ENCODE results near the gene CACNA1D.
"Not testable (repeated sequence)": the region's sequence is repeated elsewhere in the genome, so short reads cannot be mapped to it uniquely, and the experiment has no call there.

CACNA1D gene

DNA sequence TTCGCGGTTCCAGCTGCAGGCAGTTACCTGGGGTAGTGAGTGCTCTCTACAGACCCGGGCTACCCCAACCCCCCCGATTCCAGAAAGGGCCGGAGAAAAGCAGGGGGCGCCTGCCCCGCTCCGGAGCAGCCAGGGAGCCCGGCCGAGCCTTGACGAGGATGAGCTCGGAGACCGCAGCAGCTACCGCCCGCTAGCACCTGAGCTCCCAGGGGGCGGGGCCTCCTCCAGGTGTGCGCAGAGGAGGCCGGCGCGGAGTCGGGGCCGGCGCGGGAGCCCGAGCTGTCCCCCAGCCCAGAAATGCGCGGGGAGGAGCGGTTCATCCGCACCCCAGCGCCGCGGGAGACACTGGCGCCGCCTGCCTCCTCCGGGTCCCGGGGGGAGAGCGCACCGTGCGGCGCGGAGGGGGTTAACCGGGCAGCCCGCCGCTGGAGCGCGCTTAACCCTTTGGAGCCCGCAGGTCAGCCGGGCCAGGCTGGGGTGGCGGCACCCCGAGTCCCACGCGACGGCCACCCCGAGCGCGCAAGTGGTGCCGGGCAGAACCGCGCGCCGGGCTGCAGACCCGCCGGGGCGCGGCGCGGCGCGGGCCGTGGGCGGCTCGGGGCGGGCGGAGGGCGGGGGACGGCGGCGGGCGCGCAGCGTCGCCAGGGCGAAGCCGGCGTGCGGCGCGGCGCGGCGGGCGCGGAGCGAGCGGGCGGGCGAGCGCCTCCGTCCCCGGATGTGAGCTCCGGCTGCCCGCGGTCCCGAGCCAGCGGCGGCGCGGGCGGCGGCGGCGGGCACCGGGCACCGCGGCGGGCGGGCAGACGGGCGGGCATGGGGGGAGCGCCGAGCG lies at the start of gene CACNA1D:
CACNA1D (plus strand) TSS at position 649 of the 829 bp plus-strand sequence. CDS start 556 bp downstream, outside the sequence.
- no peak within 1 kb of the TSS for H3K4me3 ChIP-seq (replicated peaks; ENCODE audit: low read depth, low read length)
- DNase-seq (ENCODE audit: extremely low read depth, low read depth): no peak
- TF ChIP-seq, protein P1, sequence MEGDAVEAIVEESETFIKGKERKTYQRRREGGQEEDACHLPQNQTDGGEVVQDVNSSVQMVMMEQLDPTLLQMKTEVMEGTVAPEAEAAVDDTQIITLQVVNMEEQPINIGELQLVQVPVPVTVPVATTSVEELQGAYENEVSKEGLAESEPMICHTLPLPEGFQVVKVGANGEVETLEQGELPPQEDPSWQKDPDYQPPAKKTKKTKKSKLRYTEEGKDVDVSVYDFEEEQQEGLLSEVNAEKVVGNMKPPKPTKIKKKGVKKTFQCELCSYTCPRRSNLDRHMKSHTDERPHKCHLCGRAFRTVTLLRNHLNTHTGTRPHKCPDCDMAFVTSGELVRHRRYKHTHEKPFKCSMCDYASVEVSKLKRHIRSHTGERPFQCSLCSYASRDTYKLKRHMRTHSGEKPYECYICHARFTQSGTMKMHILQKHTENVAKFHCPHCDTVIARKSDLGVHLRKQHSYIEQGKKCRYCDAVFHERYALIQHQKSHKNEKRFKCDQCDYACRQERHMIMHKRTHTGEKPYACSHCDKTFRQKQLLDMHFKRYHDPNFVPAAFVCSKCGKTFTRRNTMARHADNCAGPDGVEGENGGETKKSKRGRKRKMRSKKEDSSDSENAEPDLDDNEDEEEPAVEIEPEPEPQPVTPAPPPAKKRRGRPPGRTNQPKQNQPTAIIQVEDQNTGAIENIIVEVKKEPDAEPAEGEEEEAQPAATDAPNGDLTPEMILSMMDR (IDR thresholded peaks at IDR 0.05; ENCODE audit: low read depth, low read length, missing control alignments): no peak

DNA sequence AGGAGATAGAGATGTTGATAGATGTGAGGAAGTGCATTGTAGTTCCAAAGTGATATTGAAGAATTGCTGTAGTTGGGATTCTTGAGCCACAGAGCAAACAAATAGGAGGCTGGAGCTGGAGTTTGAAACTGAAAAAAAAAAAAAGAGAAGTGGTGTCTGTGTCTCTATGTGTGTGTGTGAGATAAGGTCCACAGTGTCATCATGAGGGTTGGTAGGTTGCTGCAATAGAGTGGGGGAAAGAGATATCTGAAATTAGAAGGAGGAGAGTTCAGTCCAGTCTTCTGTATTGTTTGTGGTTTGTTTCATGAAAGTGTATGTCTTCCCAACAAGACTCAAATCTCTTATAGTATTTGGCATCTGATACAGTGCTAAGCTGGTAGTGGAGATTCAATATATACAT lies 37.3 kb upstream of the CACNA1D start:
- TF ChIP-seq, protein P1 (IDR thresholded peaks at IDR 0.05; ENCODE audit: low read depth, low read length, missing control alignments): no peak
- DNase-seq (ENCODE audit: extremely low read depth, low read depth): no peak
- no peak overlapping the region for H3K4me3 ChIP-seq (replicated peaks; ENCODE audit: low read depth, low read length)

DNA sequence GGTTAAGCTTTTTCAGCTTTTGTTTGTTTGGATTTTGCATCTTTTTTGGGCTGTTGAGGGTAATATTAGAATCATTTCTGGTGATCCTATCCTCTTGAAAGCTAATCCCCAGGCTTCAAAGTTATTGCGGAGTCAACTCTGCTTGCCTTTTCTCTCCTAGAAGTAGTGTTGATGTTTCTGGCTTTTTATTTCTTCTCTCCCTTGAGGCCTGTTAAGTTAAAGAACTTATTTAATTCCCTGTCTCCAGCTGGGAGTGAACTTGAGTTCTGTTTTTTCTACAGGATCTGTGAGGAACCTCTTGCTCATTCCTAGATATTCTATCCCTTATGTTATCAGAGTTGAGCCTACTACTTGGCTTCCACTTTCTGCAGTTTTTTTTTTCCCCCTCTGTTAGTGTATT lies 34.1 kb upstream of the CACNA1D start:
- TF ChIP-seq, protein P1 (IDR thresholded peaks at IDR 0.05; ENCODE audit: low read depth, low read length, missing control alignments): no peak
- no peak for DNase-seq (ENCODE audit: extremely low read depth, low read depth)
- H3K4me3 ChIP-seq (replicated peaks; ENCODE audit: low read depth, low read length): no peak overlapping the region

DNA sequence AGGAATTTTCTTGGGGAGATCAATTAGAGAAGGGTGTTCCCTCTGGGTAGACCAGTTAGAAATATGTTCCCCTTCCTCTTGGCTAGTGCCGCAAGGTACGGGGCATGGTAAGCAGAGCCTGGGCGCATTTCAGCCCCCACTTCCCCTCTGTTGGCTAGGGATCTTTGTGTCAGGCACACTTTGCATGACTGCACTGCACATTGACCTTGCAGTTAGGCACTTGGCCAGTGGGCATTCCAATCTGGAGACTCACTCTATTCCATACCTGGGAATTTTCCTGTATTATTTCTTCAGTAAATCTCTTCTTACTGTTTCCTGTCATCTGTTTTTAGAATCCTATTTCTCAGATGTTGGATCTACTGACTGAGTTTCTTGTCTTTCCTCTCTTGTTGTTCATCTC lies 30.0 kb upstream of the CACNA1D start:
- no peak for DNase-seq (ENCODE audit: extremely low read depth, low read depth)
- no peak overlapping the region for H3K4me3 ChIP-seq (replicated peaks; ENCODE audit: low read depth, low read length)

DNA sequence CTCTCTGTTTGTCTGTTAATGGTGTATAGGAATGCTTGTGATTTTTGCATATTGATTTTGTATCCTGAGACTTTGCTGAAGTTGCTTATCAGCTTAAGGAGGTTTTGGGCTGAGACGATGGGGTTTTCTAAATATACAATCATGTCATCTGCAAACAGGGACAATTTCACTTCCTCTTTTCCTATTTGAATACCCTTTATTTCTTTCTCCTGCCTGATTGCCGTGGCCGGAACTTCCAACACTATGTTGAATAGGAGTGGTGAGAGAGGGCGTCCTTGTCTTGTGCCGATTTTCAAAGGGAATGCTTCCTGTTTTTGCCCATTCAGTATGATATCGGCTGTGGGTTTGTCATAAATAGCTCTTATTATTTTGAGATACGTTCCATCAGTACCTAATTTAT lies 24.7 kb upstream of the CACNA1D start:
- not testable (repeated sequence) for H3K4me3 ChIP-seq (replicated peaks; ENCODE audit: low read depth, low read length); DNase-seq (ENCODE audit: extremely low read depth, low read depth)

More for the DNA sequence above, 30.0 kb upstream of the CACNA1D start:
- TF ChIP-seq, protein P1 (IDR thresholded peaks at IDR 0.05; ENCODE audit: low read depth, low read length, missing control alignments): no peak

DNA sequence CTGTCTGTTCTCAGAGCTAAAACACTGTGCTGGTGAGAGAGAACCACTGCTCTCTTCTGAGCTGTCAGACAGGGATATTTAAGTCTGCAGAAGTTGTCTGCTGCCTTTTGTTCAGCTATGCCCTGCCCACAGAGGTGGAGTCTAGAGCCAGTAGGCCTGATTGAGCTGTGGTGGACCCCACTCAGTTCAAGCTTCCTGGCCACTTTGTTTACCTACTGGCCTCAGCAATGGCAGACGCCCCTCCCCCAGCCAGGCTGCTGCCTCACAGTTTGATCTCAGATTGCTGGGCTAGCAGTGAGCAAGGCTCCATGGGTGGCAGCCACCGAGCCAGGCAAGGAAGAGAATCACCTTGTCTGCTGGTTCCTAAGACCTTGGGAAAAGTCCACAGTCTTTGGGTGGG lies 21.0 kb upstream of the CACNA1D start:
- TF ChIP-seq, protein P1 (IDR thresholded peaks at IDR 0.05; ENCODE audit: low read depth, low read length, missing control alignments): no peak
- no peak overlapping the region for H3K4me3 ChIP-seq (replicated peaks; ENCODE audit: low read depth, low read length)
- no peak for DNase-seq (ENCODE audit: extremely low read depth, low read depth)

DNA sequence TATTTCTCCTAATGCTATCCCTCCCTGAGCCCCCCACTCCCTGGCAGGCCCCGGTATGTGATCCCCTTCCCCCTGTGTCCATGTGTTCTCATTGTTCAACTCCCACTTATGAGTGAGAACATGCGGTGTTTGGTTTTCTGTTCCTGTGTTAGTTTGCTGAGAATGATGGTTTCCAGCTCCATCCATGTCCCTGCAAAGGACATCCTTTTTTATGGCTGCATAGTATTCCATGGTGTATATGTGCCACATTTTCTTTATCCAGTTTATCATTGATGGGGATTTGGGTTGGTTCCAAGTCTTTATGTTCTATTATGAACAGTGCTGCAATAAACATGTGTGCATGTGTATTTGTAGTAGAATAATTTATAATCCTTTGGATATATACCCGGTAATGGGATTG lies 18.0 kb upstream of the CACNA1D start:
- not testable (repeated sequence) for DNase-seq (ENCODE audit: extremely low read depth, low read depth); H3K4me3 ChIP-seq (replicated peaks; ENCODE audit: low read depth, low read length)

DNA sequence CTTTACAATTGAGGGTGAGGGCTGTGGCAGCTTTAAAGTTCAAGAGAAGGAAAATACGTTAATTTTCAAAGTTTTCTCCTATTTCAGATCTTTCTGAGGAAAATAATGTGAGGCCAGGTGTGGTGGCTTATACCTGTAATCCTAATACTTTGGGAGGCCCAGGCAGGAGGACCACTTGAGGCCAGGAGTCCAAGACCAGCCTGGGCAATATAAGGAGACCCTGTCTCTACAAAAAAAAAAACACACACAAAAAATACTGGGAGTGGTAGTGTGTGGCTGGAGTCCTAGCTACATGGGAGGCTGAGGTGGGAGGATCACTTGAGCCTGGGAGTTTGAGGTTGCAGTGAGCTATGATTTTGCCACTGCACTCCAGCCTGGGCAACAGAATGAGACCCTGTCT lies 16.7 kb upstream of the CACNA1D start:
- not testable (repeated sequence) for H3K4me3 ChIP-seq (replicated peaks; ENCODE audit: low read depth, low read length); DNase-seq (ENCODE audit: extremely low read depth, low read depth)
